UCSD-AML1 (cell line): ENCODE data around the gene COL28A1.
"Not testable (repeated sequence)": the region's sequence is repeated elsewhere in the genome, so short reads cannot be mapped to it uniquely, and the experiment has no call there.

Experiments
- DNase-seq: peaks from one replicate; lab custom pipeline; 2025; ENCODE audit not compliant: unreplicated experiment; lab: John Stamatoyannopoulos, UW

Gene COL28A1

DNA sequence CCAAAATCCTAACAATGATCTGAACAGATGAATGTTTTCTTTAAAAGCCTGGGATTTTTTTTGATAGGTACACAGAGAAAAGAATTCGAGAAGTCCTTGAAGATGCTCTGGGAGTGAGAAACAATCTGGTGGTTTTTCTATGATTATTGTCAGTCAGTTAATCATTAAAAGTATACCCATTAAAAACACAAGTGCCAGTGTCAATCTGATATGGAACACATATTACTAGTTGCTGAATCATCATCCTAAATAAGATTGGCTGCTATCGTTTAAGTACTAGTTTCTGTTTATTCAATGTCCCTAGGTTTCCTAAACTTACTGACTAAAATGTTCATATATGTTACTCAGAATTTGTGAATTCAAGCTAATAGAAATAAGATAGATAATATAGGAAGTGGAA, 16.1 kb downstream of the COL28A1 start:
- DNase-seq: no peak

- no peak for DNase-seq
These were observed 16.6 kb downstream of the COL28A1 start for GRCh38 chr7:7519056-7519455.

DNA sequence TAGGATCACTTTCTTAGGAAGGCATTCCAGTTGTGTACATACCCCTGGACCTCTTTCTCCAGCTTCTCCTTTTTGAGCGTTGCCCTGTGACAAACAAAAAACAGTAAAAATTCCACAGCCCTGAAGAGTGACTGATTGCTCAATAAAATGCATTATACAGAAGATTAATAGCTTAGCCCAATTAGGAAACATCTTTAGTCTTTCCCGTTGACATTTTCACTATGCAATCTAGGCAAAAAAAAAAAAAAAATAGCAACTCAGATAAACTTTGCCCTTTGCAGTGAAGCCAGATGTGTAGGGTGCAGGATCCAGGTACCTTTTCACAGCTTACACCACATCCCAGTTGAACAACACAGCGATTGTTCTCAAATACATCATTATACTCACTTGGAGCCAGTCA, 17.9 kb downstream of the COL28A1 start:
- DNase-seq: no peak

- no peak for DNase-seq
These were observed 19.0 kb downstream of the COL28A1 start for GRCh38 chr7:7516662-7517061.

GRCh38 chr7:7516156-7516555, 19.5 kb downstream of the COL28A1 start:
- DNase-seq: no peak

GRCh38 chr7:7512861-7513597, 22.6 kb downstream of the COL28A1 start:
- DNase-seq: no peak

- DNase-seq: no peak
These were observed 24.9 kb downstream of the COL28A1 start for GRCh38 chr7:7510794-7511193.

GRCh38 chr7:7505915-7506314, 29.8 kb downstream of the COL28A1 start:
- DNase-seq: no peak

DNA sequence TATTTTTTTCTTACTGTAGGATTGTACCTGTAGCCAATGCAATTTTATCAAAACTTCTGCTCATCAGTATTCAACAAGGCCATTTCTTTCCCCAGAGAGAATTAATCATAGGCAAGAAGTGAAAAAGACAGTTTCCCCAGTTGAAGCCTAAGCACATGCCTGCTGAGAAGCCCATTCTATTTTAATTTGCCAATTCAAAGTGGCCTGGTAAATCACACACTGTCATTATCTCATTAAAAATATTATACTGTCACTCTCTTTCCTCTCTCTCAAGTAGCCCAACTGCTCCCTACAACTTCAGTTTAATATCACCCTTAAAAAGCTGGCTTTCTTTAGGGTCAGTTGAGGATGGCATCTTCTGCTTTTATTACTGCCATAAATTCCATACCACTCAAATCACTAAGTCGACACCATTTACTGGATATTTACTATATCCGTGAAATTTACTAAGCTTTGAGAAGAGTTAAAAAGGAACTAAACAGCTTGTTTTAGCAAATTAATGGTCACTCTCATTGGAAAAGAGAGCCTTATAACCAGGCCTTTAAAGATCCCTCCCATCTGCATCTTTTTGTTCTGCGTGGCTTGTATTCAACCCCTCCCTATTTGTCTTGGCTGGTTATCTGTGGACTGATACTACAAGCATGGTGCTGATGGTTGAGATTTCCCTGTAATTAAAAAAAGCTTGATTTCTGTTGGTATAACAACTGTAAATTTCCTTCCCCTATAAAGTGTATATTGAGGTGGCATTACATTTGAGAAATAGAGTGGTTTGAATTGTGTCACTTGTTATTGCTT, 30.6 kb downstream of the COL28A1 start:
- no peak for DNase-seq

GRCh38 chr7:7499892-7500291, 35.8 kb downstream of the COL28A1 start:
- no peak for DNase-seq

DNA sequence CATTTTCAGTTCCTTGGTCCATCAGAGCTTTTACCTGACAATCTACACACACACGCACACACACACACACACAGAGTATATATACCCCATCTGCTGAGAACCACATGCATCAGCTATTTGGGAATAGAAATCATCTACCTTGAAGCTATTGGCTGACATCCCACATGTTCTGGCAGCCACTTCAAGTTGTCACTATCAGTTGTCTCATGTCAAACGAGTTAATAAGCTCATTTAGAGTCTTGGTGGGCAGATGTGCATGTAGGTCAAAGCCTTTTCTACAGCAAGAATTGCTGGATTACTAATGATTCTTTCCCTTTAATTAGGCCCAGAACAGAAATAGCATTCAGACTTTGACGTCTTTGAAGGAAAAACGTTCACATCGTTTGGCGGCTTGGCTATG, 36.8 kb downstream of the COL28A1 start:
- DNase-seq: no peak

GRCh38 chr7:7496311-7496710, 39.4 kb downstream of the COL28A1 start:
- DNase-seq: no peak

DNA sequence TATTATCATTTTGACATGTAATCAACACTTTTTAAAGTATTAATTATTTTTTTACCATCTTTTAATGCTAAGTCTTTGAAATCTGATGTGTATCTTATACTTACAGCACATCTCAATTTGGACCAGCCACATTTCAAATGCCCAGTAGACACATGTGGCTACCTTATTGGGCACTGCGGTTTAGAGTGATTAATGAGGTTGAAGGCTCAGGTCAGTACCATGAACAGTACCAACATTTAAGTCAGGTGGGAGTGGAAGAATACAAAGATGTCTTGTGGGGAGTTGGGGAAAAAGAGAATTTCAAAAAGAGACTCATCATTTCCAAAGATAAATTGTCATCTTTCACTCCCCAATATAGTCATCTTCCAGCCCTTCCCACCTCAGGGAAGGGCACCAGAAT, 40.5 kb downstream of the COL28A1 start:
- no peak for DNase-seq

DNA sequence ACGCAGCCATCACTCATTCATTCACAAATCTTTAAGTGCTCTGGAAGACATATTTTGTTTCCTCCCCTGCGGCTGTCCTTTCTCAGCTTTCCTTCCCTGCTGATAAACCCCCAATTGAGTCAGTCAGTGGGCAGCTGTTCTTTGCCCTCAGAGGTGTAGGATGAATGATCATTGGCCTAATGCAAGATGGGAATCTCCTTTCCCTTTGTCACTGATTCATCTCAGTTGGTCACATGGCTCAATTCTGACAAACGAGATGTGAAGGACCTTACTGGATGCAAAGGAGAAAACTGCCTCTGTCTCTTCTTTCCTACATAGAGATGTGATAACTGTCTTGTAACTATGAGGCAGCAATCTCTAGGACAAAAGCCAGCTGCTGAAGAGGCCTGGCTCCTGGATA, 44.6 kb downstream of the COL28A1 start:
- no peak for DNase-seq

DNA sequence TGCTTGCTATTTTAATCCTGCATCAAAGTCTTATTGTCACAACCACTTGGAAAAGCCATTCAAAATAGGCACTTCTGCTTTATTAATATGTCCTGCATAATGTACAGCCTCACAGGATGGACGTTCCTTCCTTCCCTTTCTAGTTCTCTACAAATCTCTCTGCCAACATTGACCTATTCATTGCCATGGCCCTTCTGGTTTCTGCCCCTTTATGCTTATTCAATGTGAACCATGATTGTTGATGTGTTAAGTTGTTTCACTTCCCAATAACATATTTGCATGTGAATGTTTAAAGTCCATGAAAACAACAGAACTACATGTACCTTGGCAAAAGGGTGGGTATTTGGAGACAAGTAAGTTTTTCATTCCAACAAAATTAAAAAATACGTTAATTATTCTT, 45.7 kb downstream of the COL28A1 start:
- DNase-seq: no peak

- no peak for DNase-seq
These were observed 46.1 kb downstream of the COL28A1 start for GRCh38 chr7:7489546-7489945.

DNA sequence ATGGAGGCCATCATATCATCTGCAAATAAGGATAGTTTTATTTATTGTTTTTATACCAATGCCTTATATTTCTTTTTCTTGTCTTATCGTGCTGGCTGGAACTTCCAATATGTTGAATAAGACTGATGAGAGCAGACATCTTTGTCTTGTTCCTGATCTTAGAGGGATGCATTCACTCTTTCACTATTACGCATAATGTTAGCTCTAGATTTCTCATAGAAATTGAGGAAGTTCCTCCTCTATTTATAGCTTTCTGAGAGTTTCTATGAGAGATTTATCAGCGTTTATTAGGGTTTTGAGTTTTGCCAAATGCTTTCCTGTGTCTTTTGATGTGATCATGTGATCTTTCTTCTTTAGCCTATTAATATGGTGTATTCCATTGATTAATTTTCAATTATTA, 49.3 kb downstream of the COL28A1 start:
- no peak for DNase-seq

DNA sequence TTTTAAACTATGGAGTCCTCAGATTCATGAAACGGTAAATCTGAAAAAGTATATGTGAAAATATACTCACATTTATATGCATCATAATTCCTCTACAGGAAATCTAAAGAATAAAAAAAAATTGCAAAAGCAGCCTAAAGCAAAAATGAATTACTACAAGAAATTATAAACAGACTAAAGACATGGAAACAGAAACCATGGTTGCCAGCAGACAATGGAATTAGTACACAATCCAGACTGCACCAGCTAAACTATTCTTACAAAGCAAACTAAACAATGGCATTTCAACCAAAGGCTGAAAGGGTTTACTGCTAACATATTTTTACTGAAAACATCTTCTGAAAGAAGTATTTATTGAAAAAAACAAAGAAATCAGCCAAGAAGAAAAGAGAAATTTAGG, 51.6 kb downstream of the COL28A1 start:
- DNase-seq: no peak

GRCh38 chr7:7481802-7482201, 53.9 kb downstream of the COL28A1 start:
- no peak for DNase-seq

DNA sequence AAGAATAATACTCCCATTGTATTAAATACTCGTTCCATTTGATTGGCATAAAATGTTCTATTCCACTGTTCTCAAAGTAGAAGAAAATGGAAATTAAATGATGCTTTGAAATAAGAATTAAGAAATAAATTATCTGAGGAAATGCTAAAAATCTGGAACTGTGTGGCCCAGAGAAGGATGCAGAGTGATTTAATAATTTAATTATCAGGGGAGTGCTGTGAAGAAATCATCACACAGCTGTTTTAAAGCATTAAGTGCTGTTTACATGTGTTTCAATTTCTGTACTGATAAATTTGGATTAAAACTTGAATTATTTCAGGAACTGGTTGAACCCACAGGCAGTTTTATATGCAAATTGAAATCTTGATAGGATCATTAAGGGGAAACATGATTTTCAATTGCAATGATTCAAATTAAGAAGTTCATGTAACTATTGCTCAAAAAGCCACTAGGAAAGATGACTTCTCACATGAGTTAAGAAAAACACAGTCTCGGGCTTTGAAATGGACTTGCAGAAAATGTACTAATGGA, 56.3 kb downstream of the COL28A1 start:
- no peak for DNase-seq

- DNase-seq: no peak
These were observed 57.1 kb downstream of the COL28A1 start for GRCh38 chr7:7478569-7478968.

DNA sequence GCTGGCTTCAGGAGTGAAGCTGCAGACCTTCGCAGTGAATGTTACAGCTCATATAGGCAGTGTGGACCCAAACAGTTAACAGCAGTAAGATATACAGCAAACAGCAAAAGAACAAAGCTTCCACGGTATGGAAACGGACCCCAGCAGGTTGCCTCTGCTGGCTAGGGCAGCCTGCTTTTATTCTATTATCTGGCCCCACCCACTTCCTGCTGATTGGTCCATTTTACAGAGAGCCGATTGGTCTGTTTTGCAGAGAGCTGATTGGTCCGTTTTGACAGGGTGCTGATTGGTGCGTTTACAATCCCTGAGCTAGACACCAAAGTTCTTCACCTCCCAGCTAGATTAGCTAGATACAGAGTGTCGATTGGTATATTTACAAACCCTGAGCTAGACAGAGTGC, 58.0 kb downstream of the COL28A1 start:
- not testable (repeated sequence) for DNase-seq
